Measurements from ENCODE around the gene PEX12. TPM values are rescaled to one million over a fixed set of nuclear protein-coding genes. Genes with fewer than 3 reads are reported as not detected.

PEX12 gene
- total RNA-seq, 2 donors from 2014 or later = 1.1 to 2.8 TPM

- no peak for DNase-seq (ENCODE audit: low spot score)
- H3K4me1 ChIP-seq (ENCODE audit: control insufficient read depth in 1 of 2, low read depth in 2 of 2) = no peaks in the 10 kb centered on the region
- H3K36me3 ChIP-seq = no peaks in the 10 kb centered on the region
- H3K9me3 ChIP-seq = no peaks in the 10 kb centered on the region
- no peak overlapping the region for H3K27ac ChIP-seq
- no peak for TF ChIP-seq CTCF (IDR thresholded peaks at IDR 0.05)
- H3K4me3 ChIP-seq = no peak overlapping the region
- no peak for ATAC-seq (ENCODE audit: insufficient number of reproducible peaks, low FRiP score, low read depth)
- H3K27me3 ChIP-seq (replicated peaks; ENCODE audit: insufficient read depth) = no peaks in the 10 kb centered on the region
Measured at GRCh38 chr17:35555691-35556090, 22.7 kb downstream of the PEX12 start.

GRCh38 chr17:35554668-35555067 is 23.7 kb downstream of the PEX12 start:
- Histone ChIP-seq H3K9me3 (no peaks in the 10 kb centered on the region), H3K27ac (no peak overlapping the region), H3K4me1 (ENCODE audit: control insufficient read depth in 1 of 2, low read depth in 2 of 2) (no peaks in the 10 kb centered on the region), H3K36me3 (no peaks in the 10 kb centered on the region), H3K27me3 (replicated peaks; ENCODE audit: insufficient read depth) (no peaks in the 10 kb centered on the region), H3K4me3 (no peak overlapping the region)
- no peak for TF ChIP-seq CTCF (IDR thresholded peaks at IDR 0.05)
- no peak for ATAC-seq (ENCODE audit: insufficient number of reproducible peaks, low FRiP score, low read depth)
- DNase-seq (ENCODE audit: low spot score) = no peak

GRCh38 chr17:35553310-35553709 is 25.1 kb downstream of the PEX12 start:
- TF ChIP-seq CTCF (IDR thresholded peaks at IDR 0.05) = no peak
- no peak overlapping the region for H3K4me3 ChIP-seq
- H3K9me3 ChIP-seq = no peaks in the 10 kb centered on the region
- DNase-seq (ENCODE audit: low spot score) (no peak), ATAC-seq (ENCODE audit: insufficient number of reproducible peaks, low FRiP score, low read depth) (no peak)
- no peaks in the 10 kb centered on the region for H3K36me3 ChIP-seq
- H3K27me3 ChIP-seq (replicated peaks; ENCODE audit: insufficient read depth) = no peaks in the 10 kb centered on the region
- no peaks in the 10 kb centered on the region for H3K4me1 ChIP-seq (ENCODE audit: control insufficient read depth in 1 of 2, low read depth in 2 of 2)
- no peak overlapping the region for H3K27ac ChIP-seq

- Histone ChIP-seq H3K4me3 (no peak overlapping the region), H3K27me3 (replicated peaks; ENCODE audit: insufficient read depth) (no peaks in the 10 kb centered on the region), H3K36me3 (no peaks in the 10 kb centered on the region), H3K9me3 (no peaks in the 10 kb centered on the region), H3K27ac (no peak overlapping the region), H3K4me1 (ENCODE audit: control insufficient read depth in 1 of 2, low read depth in 2 of 2) (no peaks in the 10 kb centered on the region)
- ATAC-seq (ENCODE audit: insufficient number of reproducible peaks, low FRiP score, low read depth) (no peak), DNase-seq (ENCODE audit: low spot score) (no peak)
- TF ChIP-seq CTCF (IDR thresholded peaks at IDR 0.05) = no peak
Measured at GRCh38 chr17:35548978-35549377, 29.4 kb downstream of the PEX12 start.

GRCh38 chr17:35548208-35548810 is 30.1 kb downstream of the PEX12 start:
- no peak for TF ChIP-seq CTCF (IDR thresholded peaks at IDR 0.05)
- Histone ChIP-seq H3K4me3 (no peak overlapping the region), H3K36me3 (no peaks in the 10 kb centered on the region), H3K9me3 (no peaks in the 10 kb centered on the region), H3K27ac (no peak overlapping the region), H3K4me1 (ENCODE audit: control insufficient read depth in 1 of 2, low read depth in 2 of 2) (no peaks in the 10 kb centered on the region), H3K27me3 (replicated peaks; ENCODE audit: insufficient read depth) (no peaks in the 10 kb centered on the region)
- DNase-seq (ENCODE audit: low spot score) (no peak), ATAC-seq (ENCODE audit: insufficient number of reproducible peaks, low FRiP score, low read depth) (no peak)
